ENCODE data around the gene CHD9.
"Not testable (repeated sequence)": the region's sequence is repeated elsewhere in the genome, so short reads cannot be mapped to it uniquely, and the experiment has no call there.

The CHD9 gene

DNA sequence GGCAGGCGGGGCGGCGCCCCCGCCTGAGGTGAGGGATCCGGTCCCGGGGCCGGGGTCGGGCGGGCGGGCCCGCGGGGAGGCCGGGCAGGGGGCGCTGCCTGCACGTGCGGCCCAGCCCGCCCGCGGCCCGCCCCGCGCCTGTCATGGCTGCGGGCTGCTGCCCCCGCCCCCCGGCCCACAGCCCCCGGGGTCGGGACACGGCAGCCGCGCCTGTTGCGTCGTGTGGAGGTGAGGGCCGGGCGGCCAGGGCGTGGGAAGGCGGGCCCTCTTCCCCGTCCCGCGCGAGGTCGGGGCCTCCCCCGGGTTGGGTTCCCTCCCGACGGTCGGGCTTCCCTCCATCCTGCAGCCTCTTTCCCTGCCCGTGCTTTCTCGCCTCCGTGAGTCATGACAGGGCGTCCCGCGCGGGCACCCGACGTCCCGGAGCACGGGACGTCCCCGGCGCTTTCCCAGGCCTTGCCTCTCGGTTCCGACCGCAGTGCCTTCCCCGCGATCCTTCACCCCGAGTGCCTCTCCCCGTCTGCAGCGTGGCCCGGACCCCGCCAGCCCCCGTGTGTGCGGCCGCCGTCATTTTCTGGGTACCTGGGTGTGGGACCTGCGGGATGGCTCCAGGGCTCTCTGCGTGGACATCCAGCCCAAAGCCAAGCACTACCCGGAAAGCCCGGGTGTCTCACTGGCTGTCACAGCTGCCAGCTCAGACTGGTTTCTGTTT lies 76.7 kb downstream of the CHD9 start:
- peak; percentile 26 to 29 for DNase-seq (ENCODE audit: low read depth in 2 of 2)

- DNase-seq (ENCODE audit: low read depth in 2 of 2): no peak
These were observed 77.6 kb downstream of the CHD9 start for GRCh38 chr16:53132406-53132805.

GRCh38 chr16:53135329-53135728 lies 80.5 kb downstream of the CHD9 start:
- DNase-seq (ENCODE audit: low read depth in 2 of 2): no peak

GRCh38 chr16:53142823-53143568 lies 88.2 kb downstream of the CHD9 start:
- DNase-seq (ENCODE audit: low read depth in 2 of 2): no peak

GRCh38 chr16:53147500-53148065 lies 92.8 kb downstream of the CHD9 start:
- DNase-seq (ENCODE audit: low read depth in 2 of 2): no peak

- DNase-seq (ENCODE audit: low read depth in 2 of 2): no peak
These were observed 96.0 kb downstream of the CHD9 start for GRCh38 chr16:53150769-53151168.

DNA sequence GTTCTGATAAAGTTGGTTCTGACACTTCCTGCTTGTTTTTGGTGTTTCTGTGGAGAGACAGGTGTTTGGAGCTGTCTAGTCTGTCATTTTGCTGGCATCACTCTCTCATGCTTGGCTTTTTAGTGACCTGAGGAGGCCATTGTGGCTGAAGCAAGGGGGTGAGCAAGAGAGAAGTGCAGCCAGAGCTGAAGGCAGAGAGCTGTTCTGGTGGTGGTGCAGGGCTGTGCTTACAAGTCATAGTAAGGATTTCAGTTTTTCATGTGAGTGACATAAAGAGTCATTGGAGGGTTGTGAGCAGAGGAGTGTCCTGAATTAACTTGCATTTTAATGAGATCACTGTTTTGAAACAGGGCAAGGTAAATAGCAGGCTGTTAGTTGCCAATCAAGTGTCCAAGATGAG lies 97.5 kb downstream of the CHD9 start:
- no peak for DNase-seq (ENCODE audit: low read depth in 2 of 2)

GRCh38 chr16:53153130-53153529 lies 98.3 kb downstream of the CHD9 start:
- DNase-seq (ENCODE audit: low read depth in 2 of 2): no peak

DNA sequence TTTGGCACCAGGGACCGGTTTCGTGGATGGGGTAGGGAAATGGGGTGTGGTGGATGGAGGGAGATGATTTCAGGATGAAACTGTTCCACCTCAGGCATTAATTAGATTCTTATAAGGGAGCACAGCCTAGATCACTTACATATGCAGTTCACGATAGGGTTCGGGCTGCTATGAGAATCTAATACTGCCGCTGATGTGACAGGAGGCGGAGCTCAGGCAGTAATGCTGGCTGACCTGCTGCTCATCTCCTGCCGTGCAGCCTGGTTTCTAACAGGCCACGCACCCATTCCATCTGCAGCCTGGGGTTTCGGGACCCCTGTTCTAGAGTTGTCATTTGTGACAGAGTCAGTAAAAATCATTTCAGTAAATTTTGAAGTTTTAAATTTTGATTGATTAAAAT lies 99.7 kb downstream of the CHD9 start:
- DNase-seq (ENCODE audit: low read depth in 2 of 2): no peak

DNA sequence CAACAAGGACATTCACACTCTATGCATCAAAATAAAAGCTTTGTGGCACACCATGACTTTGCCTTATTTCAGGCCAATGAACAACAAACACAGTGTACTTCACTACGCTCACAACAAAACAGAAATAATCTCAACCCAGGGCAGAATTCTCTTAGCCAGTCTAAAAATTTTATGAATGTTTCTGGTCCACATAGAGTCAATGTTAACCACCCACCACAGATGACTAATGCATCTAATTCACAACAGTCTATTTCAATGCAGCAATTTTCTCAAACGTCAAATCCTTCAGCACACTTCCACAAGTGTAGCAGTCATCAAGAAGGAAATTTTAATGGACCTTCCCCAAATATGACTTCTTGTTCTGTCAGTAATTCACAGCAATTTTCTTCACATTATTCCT lies 101.7 kb downstream of the CHD9 start:
- no peak for DNase-seq (ENCODE audit: low read depth in 2 of 2)

- no peak for DNase-seq (ENCODE audit: low read depth in 2 of 2)
These were observed 105.1 kb downstream of the CHD9 start for GRCh38 chr16:53159781-53160436.

DNA sequence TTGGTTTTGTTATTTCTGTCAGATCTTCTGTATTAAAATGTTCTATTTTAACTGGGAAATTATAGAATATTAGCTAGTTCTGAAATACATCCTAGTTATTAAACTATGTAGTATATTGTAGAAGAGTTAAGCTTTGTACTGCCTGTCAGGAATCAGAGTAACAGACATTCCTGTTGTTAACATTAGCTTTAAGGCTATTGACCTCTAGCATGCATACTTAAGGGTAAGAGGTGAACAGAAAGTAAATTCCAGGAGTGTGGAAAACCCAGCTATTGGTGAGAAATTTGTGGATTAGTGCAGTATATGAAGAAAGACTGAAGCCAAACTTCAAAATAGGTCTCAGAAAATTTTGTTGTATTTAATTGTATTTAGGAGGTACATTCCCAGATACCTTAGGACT lies 111.3 kb downstream of the CHD9 start:
- no peak for DNase-seq (ENCODE audit: low read depth in 2 of 2)

GRCh38 chr16:53168744-53169143 lies 114.0 kb downstream of the CHD9 start:
- DNase-seq (ENCODE audit: low read depth in 2 of 2): no peak

GRCh38 chr16:53172517-53172916 lies 117.7 kb downstream of the CHD9 start:
- no peak for DNase-seq (ENCODE audit: low read depth in 2 of 2)

DNA sequence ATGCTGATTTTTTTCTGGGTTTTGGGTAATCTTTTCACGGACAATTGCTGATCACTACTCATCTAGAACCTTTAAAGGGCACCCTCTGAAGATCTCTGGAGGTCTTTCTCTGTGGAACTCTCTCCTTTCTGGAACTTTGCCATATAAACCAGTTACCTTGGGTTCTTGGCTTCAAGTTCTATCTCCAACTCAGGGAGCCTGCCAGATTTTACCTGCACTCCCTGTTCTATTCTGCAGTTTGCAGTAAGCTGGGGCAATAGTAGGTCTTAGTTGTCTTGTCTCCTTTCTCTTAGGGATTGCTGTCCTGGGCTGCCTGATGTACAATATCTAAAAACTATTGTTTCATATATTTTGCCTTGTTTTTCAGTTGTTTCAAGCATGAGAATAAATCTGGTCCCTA lies 120.3 kb downstream of the CHD9 start:
- DNase-seq (ENCODE audit: low read depth in 2 of 2): no peak

- no peak for DNase-seq (ENCODE audit: low read depth in 2 of 2)
These were observed 121.6 kb downstream of the CHD9 start for GRCh38 chr16:53176434-53176833.

DNA sequence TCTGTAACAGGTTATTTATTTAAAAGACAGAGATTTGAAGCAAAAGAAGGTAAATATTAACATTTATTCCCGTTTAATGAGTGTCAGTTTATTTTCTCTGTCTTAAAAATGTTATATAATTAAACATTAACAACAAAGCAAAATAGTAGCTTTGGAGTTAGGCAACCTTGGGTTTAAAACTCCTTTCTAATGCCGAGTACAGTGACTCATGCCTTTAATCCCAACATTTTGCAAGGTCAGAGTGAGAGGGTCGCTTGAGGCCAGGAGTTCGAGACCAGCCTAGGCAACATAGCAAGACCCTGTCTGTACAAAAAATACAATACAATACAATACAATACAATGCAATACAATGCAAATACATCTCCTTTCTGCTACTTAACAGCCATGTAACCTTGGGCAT lies 128.7 kb downstream of the CHD9 start:
- no peak for DNase-seq (ENCODE audit: low read depth in 2 of 2)

GRCh38 chr16:53185741-53186140 lies 130.9 kb downstream of the CHD9 start:
- not testable (repeated sequence) for DNase-seq (ENCODE audit: low read depth in 2 of 2)

DNA sequence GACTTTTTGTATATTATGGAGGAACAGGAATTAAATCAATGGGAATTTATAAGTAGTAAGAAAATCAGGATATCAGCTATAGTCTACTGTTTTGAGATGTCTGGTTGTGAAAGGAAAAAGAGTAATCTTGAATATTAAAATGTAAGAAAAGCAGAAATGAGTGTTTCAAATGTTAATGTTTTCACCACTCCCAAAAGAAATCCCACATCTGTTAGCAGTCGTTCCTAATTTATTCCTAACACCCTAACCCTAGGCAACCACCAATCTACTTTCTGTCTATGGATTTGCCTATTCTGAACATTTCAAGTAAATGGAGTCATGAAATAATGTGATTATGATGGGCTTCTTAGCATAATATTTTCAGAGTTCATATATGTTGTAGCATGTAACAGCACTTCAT lies 133.0 kb downstream of the CHD9 start:
- DNase-seq (ENCODE audit: low read depth in 2 of 2): no peak

DNA sequence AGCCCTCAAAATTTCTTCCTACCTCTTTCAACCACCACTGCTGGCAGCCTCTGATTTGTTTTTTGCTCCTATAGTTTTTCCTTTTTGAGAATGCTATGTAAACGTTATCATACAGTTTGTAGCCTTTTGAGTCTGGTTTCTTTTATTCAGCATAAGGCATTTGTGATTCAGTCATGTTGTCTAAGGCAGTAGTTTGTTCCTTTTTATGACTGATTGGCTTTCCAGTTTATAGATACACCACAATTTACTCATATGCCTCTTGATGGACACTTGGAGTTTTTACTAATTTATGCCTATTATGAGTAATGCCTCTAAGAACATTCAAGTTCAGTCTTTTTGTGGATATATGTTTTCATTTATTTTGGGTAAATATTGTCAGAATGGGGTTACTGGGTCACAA lies 136.6 kb downstream of the CHD9 start:
- DNase-seq (ENCODE audit: low read depth in 2 of 2): no peak

- no peak for DNase-seq (ENCODE audit: low read depth in 2 of 2)
These were observed 144.1 kb downstream of the CHD9 start for GRCh38 chr16:53198933-53199332.

GRCh38 chr16:53201900-53202299 lies 147.1 kb downstream of the CHD9 start:
- DNase-seq (ENCODE audit: low read depth in 2 of 2): no peak

GRCh38 chr16:53202398-53202797 lies 147.6 kb downstream of the CHD9 start:
- no peak for DNase-seq (ENCODE audit: low read depth in 2 of 2)
